HG03354 (cell line): ENCODE measurements around the gene STYX.

ENCODE experiments used
- ATAC-seq: cut with Tn5 transposase; IDR thresholded peaks from one replicate; pipeline ENCODE4 v1.9.1; 2021; ENCODE audit warnings: mild to moderate bottlenecking; ENCODE audit not compliant: unreplicated experiment, poor library complexity, severe bottlenecking

STYX gene, protein sequence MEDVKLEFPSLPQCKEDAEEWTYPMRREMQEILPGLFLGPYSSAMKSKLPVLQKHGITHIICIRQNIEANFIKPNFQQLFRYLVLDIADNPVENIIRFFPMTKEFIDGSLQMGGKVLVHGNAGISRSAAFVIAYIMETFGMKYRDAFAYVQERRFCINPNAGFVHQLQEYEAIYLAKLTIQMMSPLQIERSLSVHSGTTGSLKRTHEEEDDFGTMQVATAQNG

DNA sequence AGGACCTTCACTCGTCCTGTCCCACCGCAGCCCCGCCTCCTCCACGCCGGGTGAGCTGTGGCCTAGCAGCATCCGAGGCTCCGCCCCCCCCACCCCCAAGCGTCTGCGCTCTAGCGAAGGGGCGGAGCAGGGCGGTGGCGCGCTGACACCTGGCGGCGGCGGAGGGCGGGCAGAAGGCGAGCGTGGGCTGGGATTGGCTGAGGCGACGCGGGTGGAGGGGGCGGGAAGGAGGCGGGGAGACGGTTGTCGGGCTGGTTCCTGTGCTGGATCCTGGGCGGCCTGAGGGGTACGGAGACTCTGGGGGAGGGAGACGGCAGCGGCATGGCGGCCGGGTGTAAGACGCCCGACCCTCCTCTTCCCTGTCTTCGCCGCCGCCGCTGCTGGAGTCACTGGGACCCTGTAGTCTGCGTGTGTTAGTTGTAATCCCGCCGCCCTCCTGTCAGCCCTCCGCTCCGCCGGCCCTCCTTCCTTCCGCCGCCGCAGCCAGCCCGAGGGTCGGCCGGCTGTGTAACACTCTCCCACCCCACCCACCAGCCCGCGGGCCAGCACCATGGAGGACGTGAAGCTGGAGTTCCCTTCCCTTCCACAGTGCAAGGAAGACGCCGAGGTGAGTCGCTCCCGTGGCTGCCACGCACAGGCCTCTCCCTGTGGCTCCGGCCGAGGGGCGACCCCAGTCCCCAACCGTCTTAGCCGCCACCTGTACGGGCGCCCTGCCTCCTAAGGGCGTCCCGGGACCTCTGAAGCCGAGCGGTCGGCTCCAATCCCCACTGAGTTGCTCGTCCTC is at the start of gene STYX:
TSS of gene STYX (plus strand) at position 242 of the 784 bp plus-strand sequence. CDS start at position 551, 309 bp downstream.
- peak; percentile 94 for ATAC-seq

DNA sequence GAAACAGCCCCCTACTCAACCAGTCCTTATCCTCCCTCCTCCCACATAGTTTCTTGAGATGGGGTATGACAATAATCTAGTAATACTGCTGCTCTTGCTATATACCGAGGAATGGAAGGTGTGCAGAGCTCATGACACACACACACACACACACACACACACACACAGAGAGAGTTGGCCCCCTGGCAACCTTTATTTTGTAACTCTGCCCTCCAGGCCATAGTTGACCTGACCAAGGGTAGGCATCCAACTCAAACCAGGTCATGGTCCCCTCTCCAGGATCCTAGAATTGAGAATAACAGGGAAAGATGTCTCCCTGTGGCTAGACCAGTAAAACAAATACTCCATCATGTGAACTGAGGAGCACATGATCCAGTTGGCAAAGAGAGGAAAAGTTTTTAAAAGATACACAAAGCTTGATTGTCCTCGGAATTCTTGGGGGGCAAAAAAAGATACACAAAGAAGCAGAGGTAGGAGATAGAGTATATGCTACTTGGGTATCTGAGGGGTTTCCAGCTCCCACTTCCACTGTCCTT is 45.9 kb upstream of the STYX start:
- ATAC-seq: no peak

DNA sequence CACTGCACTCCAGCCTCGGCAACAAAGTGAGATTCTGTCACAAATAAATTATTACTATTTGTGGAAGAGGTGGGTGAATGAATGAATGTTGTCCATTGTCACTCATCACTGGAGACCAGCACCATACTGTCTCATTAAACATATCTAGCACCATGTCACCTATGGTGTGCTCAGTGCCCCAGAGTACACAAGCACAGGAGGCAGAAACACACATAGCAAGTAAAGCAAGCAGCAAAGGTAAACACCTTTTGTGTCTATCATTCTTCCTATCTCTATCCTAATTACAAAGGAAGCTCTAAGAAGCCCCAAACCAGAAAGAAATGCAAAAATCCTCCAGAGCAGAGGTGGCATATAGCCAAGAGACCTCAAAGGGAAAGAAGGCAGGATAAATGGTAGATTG is 43.8 kb upstream of the STYX start:
- ATAC-seq: no peak

DNA sequence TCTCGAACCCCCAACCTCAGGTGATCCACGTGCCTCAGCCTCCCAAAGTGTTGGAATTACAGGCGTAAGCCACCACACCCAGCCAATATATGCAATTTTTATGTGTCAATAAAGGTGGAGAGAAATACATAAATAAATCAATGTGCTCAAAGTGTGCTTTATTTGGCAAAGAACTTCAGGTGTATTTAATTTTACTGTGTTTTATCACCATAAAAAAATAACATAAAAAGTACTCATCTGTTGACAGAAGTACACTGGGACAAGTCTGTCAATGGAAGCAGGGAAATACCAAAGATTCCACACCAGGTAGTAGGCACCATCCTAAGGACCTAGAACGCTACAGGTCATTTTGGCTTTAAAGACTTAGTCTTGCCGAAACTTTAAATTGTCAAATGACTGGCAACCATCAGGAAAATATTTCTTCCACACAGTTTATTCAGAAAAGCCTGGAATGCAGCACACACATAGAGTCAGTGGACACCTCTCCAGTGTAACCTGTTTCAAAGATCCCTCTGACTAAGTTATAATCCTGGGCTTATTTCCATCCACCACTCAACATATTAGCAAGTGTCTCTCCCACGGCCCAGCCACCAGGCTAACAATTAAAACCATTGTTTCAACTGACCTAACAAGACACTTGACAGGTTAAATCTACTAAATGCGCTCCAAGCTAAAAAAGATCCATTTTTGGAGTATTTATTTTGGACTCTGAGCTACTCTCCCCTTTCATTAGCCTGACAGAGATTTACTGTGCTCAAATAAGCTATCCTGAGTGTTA is 38.8 kb upstream of the STYX start:
- ATAC-seq: no peak

DNA sequence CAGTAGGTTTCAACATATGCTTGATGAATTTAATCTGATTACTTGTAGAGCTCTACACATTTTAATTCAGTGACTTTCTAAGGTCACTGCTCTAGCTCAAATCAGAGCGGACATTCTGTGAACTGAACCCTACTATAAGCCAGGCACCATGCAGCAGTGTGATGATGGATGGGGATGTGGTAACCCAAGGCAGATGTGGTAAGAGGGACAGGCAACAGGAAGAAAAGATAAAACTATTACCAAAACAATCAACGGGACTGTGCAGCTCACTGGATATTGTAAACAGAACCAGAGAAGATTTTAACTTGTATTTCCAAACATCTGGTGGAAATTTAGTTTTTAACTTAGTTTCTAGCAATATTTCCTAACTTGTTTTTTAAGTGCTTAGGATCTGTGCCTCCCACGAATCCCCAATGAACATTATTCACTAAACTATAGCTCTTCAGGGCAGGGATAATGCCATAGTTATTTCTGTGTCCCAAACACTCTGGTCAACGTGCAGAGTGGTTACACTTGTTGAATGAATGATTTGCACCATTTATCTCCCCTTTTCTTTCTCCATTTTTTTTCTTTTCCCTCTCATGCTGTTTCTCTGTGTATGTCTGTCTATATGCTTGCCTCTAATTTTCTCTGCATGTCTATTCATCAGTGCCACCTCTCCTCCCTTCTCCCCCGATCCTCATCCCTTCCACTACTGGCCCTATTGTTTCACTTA is 37.6 kb upstream of the STYX start:
- no peak for ATAC-seq

DNA sequence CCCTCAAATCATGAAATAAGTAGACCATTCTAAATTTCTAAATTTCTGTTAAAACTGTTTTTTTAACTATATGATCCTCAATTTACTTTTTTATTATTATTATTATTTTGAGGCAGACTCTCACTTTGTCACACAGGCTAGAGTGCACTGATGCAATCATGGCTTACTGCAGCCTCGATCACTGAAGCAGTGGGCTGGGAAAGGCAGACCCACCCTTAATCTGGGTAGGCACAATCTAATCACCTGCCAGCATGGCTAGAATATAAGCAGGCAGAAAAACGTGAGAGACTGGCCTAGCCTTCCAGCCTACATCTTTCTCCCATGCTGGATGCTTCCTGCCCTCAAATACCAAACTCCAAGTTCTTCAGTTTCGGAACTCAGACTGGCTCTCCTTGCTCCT is 36.9 kb upstream of the STYX start:
- no peak for ATAC-seq

DNA sequence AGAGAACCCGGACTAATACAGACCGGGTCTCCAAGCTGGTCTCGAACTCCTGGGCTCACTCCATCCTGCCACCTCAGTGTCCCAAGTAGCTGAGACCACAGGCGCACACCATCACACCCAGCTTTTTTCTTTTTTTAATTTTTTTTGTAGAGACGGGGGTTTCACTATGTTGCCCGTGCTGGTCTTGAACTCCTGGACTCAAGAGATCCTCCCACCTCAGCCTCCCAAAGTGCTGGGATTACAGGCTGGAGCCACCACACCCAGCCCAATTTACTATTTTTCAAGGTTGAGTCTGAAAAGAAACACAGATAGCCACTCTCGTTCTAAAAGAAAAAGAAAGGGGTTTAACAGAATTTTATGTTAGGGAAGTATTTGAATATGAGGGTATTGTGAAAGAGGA is 36.4 kb upstream of the STYX start:
- ATAC-seq: no peak

DNA sequence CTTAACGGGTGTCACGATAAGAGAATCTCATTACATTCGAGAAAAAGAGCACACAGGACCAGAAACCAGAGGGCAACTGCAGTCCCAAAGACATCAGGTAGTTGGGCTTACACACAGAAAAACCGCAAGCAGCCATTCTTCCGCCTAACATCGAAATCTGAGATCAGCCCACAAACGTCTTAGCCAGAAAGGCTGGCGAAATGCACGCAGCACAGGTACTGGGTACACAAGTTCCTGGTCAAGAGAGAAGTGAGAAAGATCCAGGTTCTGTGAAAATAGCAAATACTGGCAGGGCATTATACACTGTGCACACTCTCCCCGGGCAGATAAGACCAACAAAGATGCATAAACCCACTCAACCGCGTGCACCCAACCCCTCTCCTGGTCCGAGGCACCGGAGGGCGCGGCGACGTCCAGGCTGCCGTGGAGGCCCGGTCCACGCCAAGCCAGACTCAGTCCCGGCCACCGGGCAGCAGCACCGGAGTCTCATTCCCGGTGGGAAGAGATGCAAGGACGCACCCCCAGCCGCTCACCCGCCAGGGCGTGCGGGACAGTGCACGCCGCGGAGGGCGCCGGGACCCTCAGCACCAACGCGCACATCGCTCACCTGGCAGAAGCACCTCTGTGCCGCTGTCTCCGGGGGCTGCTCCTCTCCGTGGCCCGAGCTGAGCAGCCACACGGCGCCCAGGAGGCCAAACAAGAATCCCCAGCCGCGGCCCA is 35.0 kb upstream of the STYX start:
- peak; percentile 68 for ATAC-seq

DNA sequence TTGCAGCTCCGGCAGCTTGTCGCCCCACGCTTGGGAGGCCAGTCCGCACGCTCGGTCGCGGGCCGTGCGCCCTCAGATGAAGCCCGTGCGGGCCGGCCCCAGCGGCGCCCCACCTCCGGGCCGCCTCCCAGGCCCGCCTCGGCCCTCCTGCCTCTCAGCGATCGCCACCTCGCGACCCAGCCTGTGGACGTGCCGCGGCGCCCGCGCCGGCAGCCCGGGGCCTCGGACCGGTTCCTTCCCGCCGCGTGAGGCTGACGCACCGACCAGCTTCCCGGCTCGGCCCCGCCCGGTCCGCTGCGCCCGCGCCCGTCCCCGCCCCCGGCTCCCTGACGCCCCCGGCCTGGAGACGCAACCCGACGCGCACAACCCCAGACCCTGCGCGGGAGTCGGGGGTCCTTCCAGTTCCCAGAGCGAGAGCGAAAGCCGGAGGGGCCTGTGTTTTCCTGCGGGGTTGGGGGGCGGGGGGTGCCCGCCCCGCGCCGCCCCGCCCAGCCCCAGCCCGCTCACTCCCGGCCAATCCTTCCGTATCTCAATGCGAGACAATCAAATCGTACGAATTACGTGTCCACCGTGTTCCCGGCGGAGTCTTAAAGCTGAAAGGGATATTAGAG is 34.4 kb upstream of the STYX start, which contains the start of gene ERO1A:
TSS of gene ERO1A (minus strand) at position 78 of the 611 bp plus-strand sequence. CDS start at position 1, 77 bp downstream.
- peak; percentile 65 for ATAC-seq

DNA sequence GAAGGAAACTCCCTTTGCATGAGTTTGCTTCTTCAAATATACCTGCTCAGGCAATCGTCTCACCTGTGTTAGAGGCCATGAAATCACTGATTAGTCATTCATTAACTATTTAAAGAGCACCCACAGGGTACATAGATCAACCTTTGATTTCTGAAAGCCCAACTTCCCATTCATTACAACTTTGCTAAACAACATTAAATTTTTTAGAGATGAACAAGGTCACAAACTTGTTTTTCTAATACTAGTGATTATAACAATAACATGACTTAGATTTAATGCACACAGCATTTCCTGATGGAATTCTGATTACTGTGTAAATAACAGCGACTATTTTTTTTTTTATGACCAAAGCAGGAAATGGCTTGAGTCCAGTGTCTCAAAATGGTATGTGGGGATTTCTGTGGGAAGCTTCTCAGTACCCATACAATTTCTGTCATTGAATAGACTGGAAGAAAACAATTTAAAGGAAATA is 29.2 kb upstream of the STYX start:
- ATAC-seq: no peak

DNA sequence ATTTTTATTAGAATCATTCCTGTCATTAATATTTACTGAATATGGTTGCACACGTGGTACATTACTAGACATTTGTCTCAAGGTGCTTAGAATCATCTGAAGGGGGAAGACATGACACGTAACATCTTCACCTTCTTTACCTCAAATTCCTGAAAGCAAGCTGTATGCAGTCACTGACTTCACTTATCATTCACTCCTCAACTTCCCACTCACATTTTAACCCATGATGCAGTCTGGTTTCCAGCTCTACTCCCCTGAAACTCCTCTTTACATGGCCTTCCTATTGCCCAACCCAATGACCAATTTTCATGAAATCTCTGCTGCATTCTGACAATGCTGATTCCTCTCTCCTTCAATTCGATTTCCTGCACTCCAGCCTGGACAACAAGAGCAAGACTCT is 28.7 kb upstream of the STYX start:
- ATAC-seq: no peak

DNA sequence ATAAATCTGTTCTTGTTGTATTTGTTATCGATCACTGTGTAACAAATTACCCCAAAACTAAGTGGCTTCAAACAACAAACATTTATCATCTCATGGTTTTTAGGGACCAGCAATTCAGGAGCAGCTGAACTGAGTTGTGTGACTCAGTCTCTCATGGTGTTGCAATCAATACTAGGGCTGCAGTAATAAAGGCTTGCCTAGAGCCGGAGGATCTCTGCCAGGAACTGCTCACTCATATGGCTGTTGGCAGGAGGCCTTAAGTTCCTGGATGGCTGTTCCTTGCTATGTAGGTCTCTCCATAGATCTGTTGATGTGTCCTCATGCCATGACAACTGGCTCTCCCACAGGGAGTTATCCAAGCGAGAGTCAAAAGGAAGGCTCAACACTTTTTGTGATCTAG is 26.7 kb upstream of the STYX start:
- ATAC-seq: no peak

DNA sequence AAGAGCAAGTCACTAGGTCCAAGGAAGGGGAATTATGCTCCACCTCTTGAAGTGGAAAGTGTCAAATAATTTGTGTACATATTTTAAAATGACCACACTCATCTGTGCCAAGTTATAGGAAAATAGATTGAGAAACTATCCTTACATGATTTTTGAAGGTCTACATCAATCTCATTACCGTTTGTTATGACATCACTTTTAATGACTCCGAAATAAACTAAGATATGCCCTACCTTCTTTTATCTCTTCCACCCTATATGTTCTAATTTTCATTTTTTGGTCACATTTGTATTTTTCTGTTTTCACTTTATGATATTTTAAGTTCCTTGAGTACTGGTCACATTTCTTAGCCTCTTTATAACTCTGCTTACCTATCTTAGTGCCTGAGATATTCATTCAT is 26.3 kb upstream of the STYX start:
- ATAC-seq: no peak

DNA sequence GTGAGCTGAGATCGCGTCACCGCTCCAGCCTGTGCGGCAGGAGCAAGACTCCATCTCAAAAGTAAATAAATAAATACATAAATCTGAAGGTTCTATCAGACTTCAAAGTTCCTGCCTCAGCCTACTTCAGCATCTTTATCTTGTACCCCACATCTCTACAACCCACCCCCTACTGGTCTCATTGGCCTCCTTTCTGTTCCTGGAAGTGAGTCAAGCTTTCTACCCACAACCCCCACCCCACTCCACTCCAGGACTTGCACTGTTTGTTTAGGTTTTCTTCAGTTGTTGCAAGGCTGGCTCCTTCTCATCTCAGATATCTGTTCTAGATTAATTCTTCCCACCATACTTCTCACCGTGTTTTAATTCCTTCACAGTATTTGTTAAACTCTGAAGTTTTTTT is 23.7 kb upstream of the STYX start:
- no peak for ATAC-seq

DNA sequence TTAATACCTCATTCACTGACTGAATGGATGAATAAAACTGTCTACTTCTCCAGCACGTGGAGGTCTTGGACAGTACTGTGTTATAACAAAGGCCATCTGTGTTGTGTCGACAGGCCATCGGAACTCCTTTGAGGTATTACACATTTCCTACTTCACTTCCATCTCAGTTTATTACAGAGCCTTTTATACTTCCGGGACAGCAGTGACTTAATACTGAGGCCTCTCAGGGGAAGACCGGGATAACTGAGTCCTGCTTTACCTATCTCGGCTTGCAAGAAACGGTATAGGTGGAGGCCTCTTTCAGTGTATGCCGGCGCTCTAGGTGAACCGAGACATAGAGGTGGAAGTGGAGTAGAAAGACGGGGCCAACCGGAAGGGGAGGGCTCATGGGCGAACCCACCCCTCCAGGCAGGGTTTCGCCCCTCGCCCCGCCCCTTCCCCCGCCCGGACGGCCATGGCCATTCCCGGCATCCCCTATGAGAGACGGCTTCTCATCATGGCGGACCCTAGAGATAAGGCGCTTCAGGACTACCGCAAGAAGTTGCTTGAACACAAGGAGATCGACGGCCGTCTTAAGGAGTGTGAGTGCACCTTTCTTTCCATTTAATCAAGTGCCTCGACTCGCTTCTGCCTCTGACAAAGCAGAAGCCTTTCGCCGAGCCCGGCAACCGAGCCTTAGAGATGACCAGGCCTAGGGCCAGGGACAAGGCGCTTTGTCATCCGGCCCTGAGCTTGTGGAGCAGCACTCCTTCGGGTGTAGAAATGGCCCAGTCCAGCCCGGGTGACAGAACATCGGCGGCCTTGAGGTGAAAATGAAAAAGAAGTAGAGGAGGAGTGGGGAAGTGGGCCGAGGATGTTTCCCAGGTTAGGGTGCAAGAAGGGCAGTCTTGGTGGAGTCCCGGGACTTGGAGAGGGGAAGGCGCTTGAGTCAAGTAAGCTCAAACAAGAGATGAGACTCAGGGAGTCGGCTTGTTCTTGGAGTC is 23.0 kb upstream of the STYX start, which contains the start of gene PSMC6:
TSS of gene PSMC6 (plus strand) at position 477 of the 983 bp plus-strand sequence. CDS start at position 497, 20 bp downstream.
- ATAC-seq: peak; percentile 98

DNA sequence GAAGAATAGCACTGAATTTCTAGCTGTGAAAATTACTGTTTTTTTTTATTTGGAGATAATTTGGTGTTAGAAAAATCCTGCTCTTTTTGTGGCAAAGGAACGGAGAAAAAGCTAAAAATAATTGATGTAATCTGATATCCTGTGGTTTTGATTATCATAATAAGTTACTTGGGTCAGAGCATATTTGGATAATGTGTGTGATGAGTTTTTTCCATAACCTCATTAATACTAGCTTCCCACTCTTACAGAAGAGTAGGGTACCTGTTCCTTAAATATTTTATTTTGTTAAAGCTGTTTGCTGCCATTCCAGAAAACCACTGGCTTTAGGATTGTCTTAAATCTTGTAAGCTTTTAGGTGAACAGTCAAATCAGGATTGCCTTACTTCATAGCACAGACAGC is 18.3 kb upstream of the STYX start:
- no peak for ATAC-seq

DNA sequence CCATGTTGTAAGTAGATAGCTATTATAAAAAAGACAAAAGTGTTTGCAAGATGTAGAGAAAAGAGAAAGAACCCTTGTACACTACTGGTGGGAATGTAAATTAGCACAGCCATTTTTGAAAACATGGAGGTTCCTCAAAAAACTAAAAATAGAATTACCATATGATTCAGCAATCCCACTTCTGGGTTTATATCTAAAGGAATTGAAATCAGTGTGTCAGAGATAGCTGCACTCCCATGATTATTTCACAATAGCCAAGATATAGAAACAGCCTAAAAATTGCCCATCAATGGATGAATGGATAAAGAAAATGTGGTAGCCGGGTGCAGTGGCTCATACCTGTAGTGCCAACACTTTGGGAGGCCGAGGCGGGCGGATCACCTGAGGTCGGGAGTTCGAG is 13.8 kb upstream of the STYX start:
- no peak for ATAC-seq
